GOT3 (cell line): ENCODE data around the gene AAK1.
"Not testable (repeated sequence)": the region's sequence is repeated elsewhere in the genome, so short reads cannot be mapped to it uniquely, and the experiment has no call there.

Experiments used
- DNase-seq: peaks from one replicate; lab custom pipeline; 2025; ENCODE audit warnings: mixed read lengths; lab: John Stamatoyannopoulos, UW

The AAK1 gene

GRCh38 chr2:69659941-69660483 is 16.5 kb upstream of the AAK1 start:
- no peak for DNase-seq

GRCh38 chr2:69659349-69659748 is 15.8 kb upstream of the AAK1 start:
- DNase-seq, result no peak

GRCh38 chr2:69652206-69652605 is 8.7 kb upstream of the AAK1 start:
- DNase-seq, result no peak

- DNase-seq, result not testable (repeated sequence)
These were observed 3.7 kb upstream of the AAK1 start for GRCh38 chr2:69647196-69647595.

- no peak for DNase-seq
These were observed 3.2 kb upstream of the AAK1 start for GRCh38 chr2:69646714-69647113.

GRCh38 chr2:69645921-69646320 is 2.4 kb upstream of the AAK1 start:
- DNase-seq, result no peak

GRCh38 chr2:69645031-69645431 is 1.5 kb upstream of the AAK1 start:
- no peak for DNase-seq

GRCh38 chr2:69644506-69644979 is 1.0 kb upstream of the AAK1 start:
- DNase-seq, result no peak

GRCh38 chr2:69642709-69643601 is 584 bp downstream of the AAK1 start:
- DNase-seq, result peak; percentile 10

- DNase-seq, result no peak
These were observed 1.4 kb downstream of the AAK1 start for GRCh38 chr2:69641887-69642708.

GRCh38 chr2:69641471-69641870 is 2.1 kb downstream of the AAK1 start:
- DNase-seq, result no peak

- no peak for DNase-seq
These were observed 4.3 kb downstream of the AAK1 start for GRCh38 chr2:69639266-69639665.

GRCh38 chr2:69638630-69639029 is 4.9 kb downstream of the AAK1 start:
- no peak for DNase-seq

GRCh38 chr2:69637923-69638322 is 5.6 kb downstream of the AAK1 start:
- no peak for DNase-seq

- no peak for DNase-seq
These were observed 7.1 kb downstream of the AAK1 start for GRCh38 chr2:69636395-69636794.

GRCh38 chr2:69635432-69635831 is 8.1 kb downstream of the AAK1 start:
- DNase-seq, result no peak

- no peak for DNase-seq
These were observed 9.2 kb downstream of the AAK1 start for GRCh38 chr2:69634196-69634821.

- DNase-seq, result no peak
These were observed 12.1 kb downstream of the AAK1 start for GRCh38 chr2:69631402-69631801.

- no peak for DNase-seq
These were observed 13.5 kb downstream of the AAK1 start for GRCh38 chr2:69629921-69630608.

- no peak for DNase-seq
These were observed 15.1 kb downstream of the AAK1 start for GRCh38 chr2:69628325-69629021.
